ENCODE data around the gene DCAF7.

Gene DCAF7

DNA sequence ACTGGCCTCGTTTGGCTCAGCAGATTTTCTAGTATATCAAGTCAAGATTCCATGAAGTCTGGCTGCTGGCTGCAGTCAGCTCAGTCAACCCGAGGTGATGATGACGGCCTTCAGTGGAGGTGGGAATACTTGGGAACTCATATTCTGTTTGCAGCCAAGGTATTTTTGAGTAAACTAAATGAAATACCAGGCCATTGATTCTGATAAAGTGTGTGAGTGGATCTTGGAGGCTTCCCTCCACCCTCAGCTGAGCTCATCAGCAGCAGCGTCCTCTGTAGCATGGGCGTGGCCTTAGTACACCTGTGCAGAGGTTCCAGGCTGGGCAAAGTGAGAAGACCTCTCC lies 28.5 kb downstream of the DCAF7 start:
- TF ChIP-seq, protein P1, sequence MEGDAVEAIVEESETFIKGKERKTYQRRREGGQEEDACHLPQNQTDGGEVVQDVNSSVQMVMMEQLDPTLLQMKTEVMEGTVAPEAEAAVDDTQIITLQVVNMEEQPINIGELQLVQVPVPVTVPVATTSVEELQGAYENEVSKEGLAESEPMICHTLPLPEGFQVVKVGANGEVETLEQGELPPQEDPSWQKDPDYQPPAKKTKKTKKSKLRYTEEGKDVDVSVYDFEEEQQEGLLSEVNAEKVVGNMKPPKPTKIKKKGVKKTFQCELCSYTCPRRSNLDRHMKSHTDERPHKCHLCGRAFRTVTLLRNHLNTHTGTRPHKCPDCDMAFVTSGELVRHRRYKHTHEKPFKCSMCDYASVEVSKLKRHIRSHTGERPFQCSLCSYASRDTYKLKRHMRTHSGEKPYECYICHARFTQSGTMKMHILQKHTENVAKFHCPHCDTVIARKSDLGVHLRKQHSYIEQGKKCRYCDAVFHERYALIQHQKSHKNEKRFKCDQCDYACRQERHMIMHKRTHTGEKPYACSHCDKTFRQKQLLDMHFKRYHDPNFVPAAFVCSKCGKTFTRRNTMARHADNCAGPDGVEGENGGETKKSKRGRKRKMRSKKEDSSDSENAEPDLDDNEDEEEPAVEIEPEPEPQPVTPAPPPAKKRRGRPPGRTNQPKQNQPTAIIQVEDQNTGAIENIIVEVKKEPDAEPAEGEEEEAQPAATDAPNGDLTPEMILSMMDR (IDR thresholded peaks at IDR 0.05; ENCODE audit: borderline replicate concordance, control extremely low read depth, extremely low read depth, insufficient read depth, missing control alignments), result no peak
- DNase-seq (ENCODE audit: low spot score), result no peak
- in situ Hi-C loops (cut with MboI; ENCODE audit: low sequenced_read_pairs, unreplicated experiment), result no loop called here

DNA sequence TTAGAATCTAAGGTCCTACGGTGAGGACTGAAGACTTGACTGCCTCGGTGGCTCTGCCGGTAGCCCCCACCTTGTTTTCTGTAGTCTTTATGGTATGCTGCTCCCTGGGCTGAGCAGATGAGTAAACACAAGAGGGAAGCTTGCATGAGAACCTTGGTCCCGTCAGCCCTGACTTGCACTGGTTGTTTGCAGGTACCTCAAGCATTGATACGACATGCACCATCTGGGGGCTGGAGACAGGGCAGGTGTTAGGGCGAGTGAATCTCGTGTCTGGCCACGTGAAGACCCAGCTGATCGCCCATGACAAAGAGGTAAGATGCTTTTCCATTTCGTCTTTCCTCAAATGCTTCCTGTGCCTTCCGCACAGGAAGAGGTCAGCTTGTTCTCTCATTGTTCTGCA lies 29.4 kb downstream of the DCAF7 start:
- TF ChIP-seq, protein P1 (IDR thresholded peaks at IDR 0.05; ENCODE audit: borderline replicate concordance, control extremely low read depth, extremely low read depth, insufficient read depth, missing control alignments), result no peak
- DNase-seq (ENCODE audit: low spot score), result no peak
- in situ Hi-C loops (cut with MboI; ENCODE audit: low sequenced_read_pairs, unreplicated experiment), result no loop called here

DNA sequence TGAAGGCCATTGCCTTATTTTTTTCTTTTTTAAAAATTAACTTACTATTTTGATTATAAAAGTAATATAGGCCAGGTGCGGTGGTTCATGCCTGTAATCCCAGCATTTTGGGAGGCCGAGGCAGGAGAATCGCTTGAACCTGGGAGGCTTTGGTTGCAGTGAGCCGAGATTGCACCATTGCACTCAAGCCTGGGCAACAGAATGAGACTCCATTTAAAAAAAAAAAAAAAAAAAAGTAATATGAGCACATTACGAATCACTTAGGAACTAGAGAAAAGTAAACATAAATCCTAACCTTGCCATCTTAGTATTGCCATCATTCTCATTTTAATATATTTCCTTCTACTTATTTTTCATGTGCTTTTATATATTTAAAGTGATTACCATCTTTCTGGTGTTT lies 37.5 kb downstream of the DCAF7 start:
- TF ChIP-seq, protein P1 (IDR thresholded peaks at IDR 0.05; ENCODE audit: borderline replicate concordance, control extremely low read depth, extremely low read depth, insufficient read depth, missing control alignments), result no peak
- in situ Hi-C loops (cut with MboI; ENCODE audit: low sequenced_read_pairs, unreplicated experiment), result no loop called here
- DNase-seq (ENCODE audit: low spot score), result no peak

DNA sequence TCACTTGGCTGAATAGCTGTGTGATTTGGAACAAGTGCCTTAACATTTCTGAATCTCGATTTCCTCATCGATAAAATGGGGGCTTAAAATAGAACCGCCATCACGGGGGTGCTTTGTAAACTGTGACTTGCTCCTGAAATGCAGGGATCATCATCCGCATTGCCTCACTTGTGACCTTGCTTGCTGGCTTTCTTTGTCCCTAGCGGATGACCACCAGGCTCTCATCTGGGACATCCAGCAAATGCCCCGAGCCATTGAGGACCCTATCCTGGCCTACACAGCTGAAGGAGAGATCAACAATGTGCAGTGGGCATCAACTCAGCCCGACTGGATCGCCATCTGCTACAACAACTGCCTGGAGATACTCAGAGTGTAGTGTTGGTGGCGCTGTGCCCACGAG lies 38.5 kb downstream of the DCAF7 start:
- TF ChIP-seq, protein P1 (IDR thresholded peaks at IDR 0.05; ENCODE audit: borderline replicate concordance, control extremely low read depth, extremely low read depth, insufficient read depth, missing control alignments), result no peak
- DNase-seq (ENCODE audit: low spot score), result no peak

DNA sequence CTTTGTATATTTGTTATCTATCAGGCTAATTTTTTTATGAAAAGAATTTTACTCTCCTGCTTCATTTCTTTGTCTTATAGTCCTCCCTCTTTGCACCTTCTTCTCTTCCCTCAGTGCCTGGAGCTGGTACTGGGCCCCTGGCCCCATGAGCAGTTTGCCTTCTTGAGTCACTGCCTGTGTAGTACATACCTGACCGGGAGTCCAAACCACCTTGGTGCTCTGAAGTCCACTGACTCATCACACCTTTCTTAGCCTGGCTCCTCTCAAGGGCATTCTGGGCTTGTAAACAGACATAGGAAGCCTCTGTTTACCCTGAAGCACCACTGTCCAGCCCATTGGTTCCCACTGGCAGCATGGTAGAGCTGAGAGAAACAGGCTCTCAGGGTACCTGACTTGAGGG lies 39.4 kb downstream of the DCAF7 start:
- TF ChIP-seq, protein P1 (IDR thresholded peaks at IDR 0.05; ENCODE audit: borderline replicate concordance, control extremely low read depth, extremely low read depth, insufficient read depth, missing control alignments), result no peak
- no peak for DNase-seq (ENCODE audit: low spot score)
- in situ Hi-C loops (cut with MboI; ENCODE audit: low sequenced_read_pairs, unreplicated experiment), result no loop called here

More for the DNA sequence above, 38.5 kb downstream of the DCAF7 start:
- in situ Hi-C loops (cut with MboI; ENCODE audit: low sequenced_read_pairs, unreplicated experiment), result no loop called here

DNA sequence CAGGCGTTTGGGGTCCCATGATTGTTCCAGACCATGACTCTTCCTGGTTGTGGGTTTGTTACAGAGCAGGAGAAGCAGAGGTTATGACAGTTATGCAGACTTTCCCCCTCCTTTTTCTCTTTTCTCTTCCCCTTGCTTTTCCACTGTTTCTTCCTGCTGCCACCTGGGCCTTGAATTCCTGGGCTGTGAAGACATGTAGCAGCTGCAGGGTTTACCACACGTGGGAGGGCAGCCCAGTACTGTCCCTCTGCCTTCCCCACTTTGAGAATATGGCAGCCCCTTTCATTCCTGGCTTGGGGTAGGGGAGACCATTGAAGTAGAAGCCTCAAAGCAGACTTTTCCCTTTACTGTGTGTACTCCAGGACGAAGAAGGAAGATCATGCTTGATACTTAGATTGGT lies 42.5 kb downstream of the DCAF7 start:
- in situ Hi-C loops (cut with MboI; ENCODE audit: low sequenced_read_pairs, unreplicated experiment), result no loop called here
- TF ChIP-seq, protein P1 (IDR thresholded peaks at IDR 0.05; ENCODE audit: borderline replicate concordance, control extremely low read depth, extremely low read depth, insufficient read depth, missing control alignments), result no peak
- DNase-seq (ENCODE audit: low spot score), result no peak

DNA sequence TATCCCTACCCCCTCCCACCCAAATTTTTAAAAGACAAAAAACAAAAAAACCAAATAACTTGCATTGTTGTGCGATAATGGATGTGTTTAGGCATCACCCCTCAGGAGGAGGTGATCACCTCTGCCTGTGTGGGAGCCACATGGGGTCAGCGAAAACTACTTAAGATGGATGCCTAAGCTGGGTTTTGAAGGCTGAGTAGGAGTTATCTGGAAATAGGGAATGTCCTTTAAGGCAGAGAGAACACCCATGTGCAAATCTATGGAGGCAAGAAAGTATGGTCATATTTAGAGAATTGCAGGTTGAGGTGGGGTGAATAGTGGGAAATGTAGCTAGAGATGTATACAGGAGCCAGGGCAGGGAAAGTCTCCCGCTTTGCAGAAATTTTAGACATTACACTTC lies 44.9 kb downstream of the DCAF7 start:
- in situ Hi-C loops (cut with MboI; ENCODE audit: low sequenced_read_pairs, unreplicated experiment), result no loop called here
- TF ChIP-seq, protein P1 (IDR thresholded peaks at IDR 0.05; ENCODE audit: borderline replicate concordance, control extremely low read depth, extremely low read depth, insufficient read depth, missing control alignments), result no peak
- DNase-seq (ENCODE audit: low spot score), result no peak
